NCI-H2196 treated with DMSO at 0.1 percent for 48 hours (cell line): ENCODE measurements around the gene CHD5.
"Not testable (repeated sequence)": the region's sequence is repeated elsewhere in the genome, so short reads cannot be mapped to it uniquely, and the experiment has no call there.

Experiments
- DNase-seq: peaks from one replicate; lab custom pipeline; 2025; ENCODE audit not compliant: unreplicated experiment; lab: John Stamatoyannopoulos, UW

CHD5 gene

GRCh38 chr1:6180268-6180706 is at the start of gene CHD5:
TSS of gene CHD5 (minus strand) at chr1:6180321. CDS start at chr1:6180023, 298 bp downstream.
- peak; percentile 58 for DNase-seq

GRCh38 chr1:6225651-6226050 is 45.5 kb upstream of the CHD5 start:
- DNase-seq, result no peak

GRCh38 chr1:6224718-6225117 is 44.6 kb upstream of the CHD5 start:
- DNase-seq, result no peak

- DNase-seq, result no peak
These were observed 43.5 kb upstream of the CHD5 start for GRCh38 chr1:6223617-6224016.

- DNase-seq, result no peak
These were observed 42.5 kb upstream of the CHD5 start for GRCh38 chr1:6222636-6223035.

GRCh38 chr1:6221210-6221784 is 41.2 kb upstream of the CHD5 start:
- DNase-seq, result no peak

GRCh38 chr1:6220236-6220635 is 40.1 kb upstream of the CHD5 start:
- DNase-seq, result no peak

GRCh38 chr1:6219641-6220040 is 39.5 kb upstream of the CHD5 start:
- not testable (repeated sequence) for DNase-seq

GRCh38 chr1:6218375-6219164 is 38.4 kb upstream of the CHD5 start:
- DNase-seq, result no peak

GRCh38 chr1:6212193-6212959 is 32.3 kb upstream of the CHD5 start:
- DNase-seq, result no peak

GRCh38 chr1:6211731-6212130 is 31.6 kb upstream of the CHD5 start:
- DNase-seq, result no peak

- DNase-seq, result no peak
These were observed 30.7 kb upstream of the CHD5 start for GRCh38 chr1:6210591-6211355.

GRCh38 chr1:6209661-6210580 is 29.8 kb upstream of the CHD5 start:
- no peak for DNase-seq

GRCh38 chr1:6208723-6209660 is 28.9 kb upstream of the CHD5 start:
- DNase-seq, result no peak

GRCh38 chr1:6207921-6208320 is 27.8 kb upstream of the CHD5 start:
- no peak for DNase-seq

GRCh38 chr1:6207075-6207885 is 27.2 kb upstream of the CHD5 start:
- DNase-seq, result no peak

GRCh38 chr1:6206520-6206855 is 26.4 kb upstream of the CHD5 start:
- no peak for DNase-seq

- no peak for DNase-seq
These were observed 25.9 kb upstream of the CHD5 start, which contains the start of gene RNF207 for GRCh38 chr1:6205849-6206519. TSS of gene RNF207 (plus strand) at chr1:6206119. CDS start at chr1:6206536, 417 bp downstream.
